Fibroblast of lung (primary cell): ENCODE measurements around the gene PLA2G3.

Source experiments
- EZH2 ChIP-seq: IDR thresholded peaks from 2 replicates; pipeline ENCODE4 v1.5.1; 2012; ENCODE audit warnings: low read length, control low read depth, mild to moderate bottlenecking; ENCODE audit errors: missing control alignments
- TF ChIP-seq, protein P1 (sequence below), 2 donors: IDR thresholded peaks in 1 of 2; conservative IDR thresholded peaks in 1 of 2; 1 replicate in 1 of 2; 2 replicates in 1 of 2; pipeline ENCODE4 v1.5.1; 2011 to 2012; ENCODE audit warnings: low read length in 2 of 2, control low read depth in 1 of 2, inconsistent platforms in 1 of 2, low read depth in 1 of 2, mild to moderate bottlenecking in 1 of 2

DNA sequence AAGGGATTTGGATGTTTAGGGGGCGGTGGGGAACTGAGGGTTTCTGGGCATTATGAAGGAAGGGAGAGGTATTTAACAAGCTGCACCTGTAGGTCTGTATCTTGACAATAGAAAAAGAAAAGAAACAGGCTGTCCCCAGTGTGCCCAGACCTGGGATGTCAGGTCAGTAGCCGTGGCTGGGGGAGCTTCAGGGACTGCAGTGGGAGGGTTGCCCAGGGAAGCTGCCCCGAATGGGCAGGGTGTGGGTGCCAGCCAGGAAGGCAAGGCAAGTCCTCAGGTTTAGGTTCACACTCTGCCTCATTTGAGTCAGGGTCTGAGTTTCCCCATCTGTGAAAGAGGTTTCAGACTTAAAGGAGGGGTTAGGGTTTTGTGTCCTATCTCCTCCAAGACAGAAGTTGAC, 16.0 kb downstream of the PLA2G3 start:
- TF ChIP-seq, protein P1, sequence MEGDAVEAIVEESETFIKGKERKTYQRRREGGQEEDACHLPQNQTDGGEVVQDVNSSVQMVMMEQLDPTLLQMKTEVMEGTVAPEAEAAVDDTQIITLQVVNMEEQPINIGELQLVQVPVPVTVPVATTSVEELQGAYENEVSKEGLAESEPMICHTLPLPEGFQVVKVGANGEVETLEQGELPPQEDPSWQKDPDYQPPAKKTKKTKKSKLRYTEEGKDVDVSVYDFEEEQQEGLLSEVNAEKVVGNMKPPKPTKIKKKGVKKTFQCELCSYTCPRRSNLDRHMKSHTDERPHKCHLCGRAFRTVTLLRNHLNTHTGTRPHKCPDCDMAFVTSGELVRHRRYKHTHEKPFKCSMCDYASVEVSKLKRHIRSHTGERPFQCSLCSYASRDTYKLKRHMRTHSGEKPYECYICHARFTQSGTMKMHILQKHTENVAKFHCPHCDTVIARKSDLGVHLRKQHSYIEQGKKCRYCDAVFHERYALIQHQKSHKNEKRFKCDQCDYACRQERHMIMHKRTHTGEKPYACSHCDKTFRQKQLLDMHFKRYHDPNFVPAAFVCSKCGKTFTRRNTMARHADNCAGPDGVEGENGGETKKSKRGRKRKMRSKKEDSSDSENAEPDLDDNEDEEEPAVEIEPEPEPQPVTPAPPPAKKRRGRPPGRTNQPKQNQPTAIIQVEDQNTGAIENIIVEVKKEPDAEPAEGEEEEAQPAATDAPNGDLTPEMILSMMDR (conservative IDR thresholded peaks at IDR 0.05 in 1 of 2, IDR thresholded peaks at IDR 0.05 in 1 of 2; ENCODE audit: low read depth in 1 of 2, low read length in 2 of 2): no peak
- TF ChIP-seq EZH2: no peak
